Adrenal gland (tissue), 5 donors: ENCODE measurements around the gene GNPDA1.

ENCODE experiments used
- CTCF ChIP-seq, 6 experiments: fragments of 450-650 bp in 4 of 6; fragments of 200-600 bp in 2 of 6; sonication (generic) in 1 of 6; IDR thresholded peaks; 1 replicate in 5 of 6; 2 replicates in 1 of 6; pipeline versions ENCODE4 v1.5.1 to v1.8.0; 2016 to 2021; ENCODE audit warnings: antibody characterized with exemption in 6 of 6, mild to moderate bottlenecking in 2 of 6, moderate library complexity in 1 of 6
- POLR2A ChIP-seq, 2 donors: fragments of 450-650 bp; IDR thresholded peaks; one replicate each; pipeline ENCODE4 v1.6.1; 2017; ENCODE audit warnings: antibody characterized with exemption in 2 of 2, mild to moderate bottlenecking in 2 of 2, moderate library complexity in 1 of 2
- donor health status: DM: no; HTN: no; CAD: no.

DNA sequence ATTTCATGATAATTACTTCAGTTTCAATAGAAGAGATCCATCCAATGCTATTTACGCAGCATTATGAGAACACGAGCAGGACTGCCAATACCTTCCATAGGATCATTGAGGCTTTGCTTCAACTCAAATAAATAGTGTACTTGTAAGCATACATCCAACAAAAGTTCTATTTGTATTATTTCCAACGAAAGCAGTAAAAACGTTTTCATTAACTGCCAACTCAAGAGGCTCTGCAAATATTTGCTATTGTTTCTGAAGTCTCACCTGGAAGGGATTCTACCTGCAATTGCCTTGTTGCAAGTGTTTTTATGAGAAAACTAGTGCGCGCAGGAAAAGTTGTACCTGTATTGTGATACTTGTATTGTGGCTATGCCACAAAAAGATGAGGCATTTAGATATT, 11.0 kb upstream of the GNPDA1 start:
- no peak for TF ChIP-seq CTCF (IDR thresholded peaks at IDR 0.05)
- no peak for TF ChIP-seq POLR2A (IDR thresholded peaks at IDR 0.05)
